ENCODE measurements around the gene ZNRF3.
"Not testable (repeated sequence)": the region's sequence is repeated elsewhere in the genome, so short reads cannot be mapped to it uniquely, and the experiment has no call there.

ZNRF3 gene

DNA sequence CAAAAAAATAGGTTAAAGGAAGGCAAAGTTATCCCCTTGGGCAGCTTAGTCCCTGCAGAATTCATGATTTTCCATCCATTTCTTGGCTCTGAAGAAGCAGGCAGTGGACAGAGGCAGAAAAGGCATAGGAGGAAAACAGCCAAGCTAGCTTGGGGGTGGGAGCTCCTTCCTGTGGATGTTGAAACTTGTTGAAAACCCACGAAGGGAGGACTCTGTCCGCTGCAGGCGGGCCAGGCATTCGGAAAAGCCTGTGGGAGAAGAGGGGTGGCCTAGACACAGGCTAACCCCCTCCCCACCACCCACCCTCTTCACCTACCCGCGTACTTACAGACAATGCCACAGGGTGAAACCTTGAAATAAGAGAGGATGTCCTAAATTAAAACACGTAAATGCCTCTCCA lies 106.1 kb downstream of the ZNRF3 start:
- DNase-seq, result no peak

DNA sequence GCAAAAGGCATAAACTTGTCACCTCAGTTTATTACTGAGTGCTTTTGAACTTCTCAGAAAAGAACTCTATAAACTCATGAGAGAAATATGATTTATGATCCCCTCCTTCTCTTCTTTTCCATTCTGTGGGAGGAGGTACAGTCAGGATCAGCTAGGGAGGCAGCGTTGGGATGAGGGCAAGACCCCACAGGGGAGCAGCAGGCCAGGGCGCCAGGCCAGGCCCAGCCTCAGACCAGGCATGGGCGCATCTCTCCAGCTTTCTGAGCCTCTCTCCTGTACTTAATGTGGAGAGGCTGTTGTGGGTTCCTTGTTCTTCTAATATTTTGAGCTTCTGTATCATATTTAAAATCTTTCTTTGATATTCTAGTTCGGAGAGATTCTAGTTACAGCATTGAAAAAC lies 106.5 kb downstream of the ZNRF3 start:
- no peak for DNase-seq

DNA sequence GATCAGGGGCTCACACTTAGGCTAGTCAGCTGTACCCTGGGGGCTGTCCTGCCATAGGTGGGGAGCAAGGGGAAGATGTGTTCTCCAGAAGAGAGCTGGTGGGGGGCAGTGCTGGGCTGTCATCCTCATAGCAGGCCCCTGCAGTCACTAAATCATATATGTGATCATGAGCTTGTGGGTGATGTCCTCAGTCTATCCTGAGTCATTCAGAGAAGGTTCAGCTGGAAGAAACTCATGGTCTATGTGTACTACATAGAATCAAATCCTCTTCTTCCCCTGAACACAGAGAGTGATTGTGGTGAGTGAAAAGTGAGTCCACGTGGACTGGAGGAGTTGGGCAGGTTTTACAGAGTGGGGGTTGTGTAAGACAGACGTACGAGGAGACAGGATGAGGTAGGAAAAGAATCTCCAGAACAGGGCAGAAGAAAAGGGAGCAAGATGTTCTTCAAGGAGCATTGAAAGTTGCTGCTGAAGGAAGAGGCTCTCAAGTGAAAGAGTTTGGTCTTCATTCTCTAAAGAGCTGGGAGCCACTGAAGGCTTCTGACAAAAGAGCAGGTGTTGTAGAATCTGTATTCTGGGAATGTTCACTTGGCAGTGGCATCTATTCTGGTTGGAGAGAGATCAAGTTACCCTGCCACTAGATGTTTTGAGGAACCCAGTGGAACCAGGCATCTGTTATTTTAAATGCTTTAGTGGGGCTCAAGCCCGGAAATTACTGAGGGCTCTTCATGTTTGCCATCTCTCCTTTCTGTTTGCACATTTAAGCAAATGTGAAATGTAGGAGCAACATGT lies 109.4 kb downstream of the ZNRF3 start:
- no peak for DNase-seq

DNA sequence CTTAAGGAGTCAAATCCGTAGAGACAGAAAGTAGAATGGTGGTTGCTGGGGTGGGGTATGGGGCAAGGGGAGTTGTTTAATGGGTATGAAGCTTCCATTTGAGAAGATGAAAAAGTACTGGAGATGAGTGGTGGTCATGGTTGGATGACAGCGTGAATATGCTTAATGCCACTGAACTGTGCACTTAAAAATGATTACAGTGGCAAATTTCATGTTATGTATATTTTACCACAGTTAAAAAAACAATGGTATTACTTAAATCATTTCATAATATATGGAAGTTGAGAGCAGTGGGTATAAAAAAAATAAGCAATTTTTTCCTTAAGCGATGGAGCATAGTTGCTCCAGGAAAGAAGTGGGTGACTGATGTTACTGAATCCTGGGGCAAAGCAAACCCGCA lies 111.2 kb downstream of the ZNRF3 start:
- DNase-seq, result no peak

DNA sequence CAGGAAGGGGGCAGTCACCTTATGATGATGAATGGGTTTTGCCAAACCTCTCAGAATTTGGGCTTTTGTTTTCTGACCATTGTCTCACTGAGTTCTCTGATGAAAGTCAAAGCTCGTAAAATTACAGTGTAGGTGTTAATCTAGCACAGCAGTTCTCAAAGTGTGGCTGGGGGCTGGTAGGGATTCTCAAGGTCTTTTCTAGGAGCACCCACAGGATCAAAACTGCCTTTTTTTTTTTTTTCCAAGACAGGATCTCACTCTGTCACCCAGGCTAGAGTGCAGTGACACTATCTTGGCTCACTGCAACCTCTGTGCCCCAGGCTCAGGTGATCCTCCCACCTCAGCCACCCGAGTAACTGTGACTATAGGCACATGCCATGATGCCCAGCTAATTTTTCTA lies 112.2 kb downstream of the ZNRF3 start:
- DNase-seq, result no peak

DNA sequence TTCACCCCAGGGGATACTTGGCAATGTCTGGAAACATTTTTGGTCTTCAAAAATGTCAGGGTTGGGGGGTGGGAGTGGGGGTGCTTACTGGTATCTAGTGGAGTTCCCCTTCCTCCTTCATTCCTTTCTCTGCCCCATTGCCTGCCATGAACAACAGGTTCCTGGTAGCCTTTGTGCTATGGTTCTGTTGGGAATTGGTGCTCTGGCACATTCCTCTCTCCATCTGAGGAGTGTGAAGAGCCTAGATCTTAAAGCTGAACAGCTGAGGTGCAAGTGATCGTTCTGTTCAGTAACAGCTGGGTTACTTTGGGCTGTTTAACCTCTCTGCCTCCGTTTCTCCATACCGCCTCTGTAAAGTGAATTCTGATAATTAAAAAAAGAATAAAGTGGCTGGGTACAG lies 114.0 kb downstream of the ZNRF3 start:
- DNase-seq, result no peak

DNA sequence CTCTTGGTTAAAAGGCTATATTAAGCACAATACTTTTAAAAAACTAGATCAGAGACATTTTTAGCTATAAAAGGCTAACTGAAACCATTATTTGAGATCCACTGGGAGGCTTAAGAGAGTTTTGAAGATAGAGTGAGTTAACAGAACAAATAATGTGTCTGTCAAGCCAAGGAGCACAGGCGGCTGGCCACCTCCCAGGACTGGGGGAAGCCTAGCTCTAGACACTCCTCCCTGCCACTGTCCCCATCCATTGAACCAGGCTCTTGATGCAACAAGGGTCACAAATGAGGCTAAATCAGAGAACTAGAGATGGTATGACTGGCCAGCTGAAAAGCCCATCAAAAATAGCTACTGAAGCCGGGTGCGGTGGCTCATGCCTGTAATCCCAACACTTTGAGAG lies 115.3 kb downstream of the ZNRF3 start:
- no peak for DNase-seq

DNA sequence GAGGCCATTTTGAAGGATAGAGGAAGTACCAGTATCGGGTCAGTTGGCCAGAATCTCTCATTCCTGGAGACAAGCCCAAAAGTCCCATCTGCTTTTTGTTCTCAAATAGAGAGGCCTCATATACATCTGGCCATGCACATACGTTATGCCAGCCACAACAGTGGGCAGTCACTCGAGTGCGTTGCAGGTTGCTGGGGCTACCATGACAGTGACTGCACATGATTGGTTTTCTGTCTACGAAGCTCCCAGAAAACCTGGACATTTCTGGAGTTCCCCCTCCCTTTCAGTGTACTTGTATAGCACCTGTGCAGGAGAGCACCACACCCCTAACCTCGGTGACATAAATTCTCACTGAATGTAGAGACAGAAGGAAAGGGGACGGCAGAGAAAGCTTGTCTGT lies 116.1 kb downstream of the ZNRF3 start:
- DNase-seq, result no peak

DNA sequence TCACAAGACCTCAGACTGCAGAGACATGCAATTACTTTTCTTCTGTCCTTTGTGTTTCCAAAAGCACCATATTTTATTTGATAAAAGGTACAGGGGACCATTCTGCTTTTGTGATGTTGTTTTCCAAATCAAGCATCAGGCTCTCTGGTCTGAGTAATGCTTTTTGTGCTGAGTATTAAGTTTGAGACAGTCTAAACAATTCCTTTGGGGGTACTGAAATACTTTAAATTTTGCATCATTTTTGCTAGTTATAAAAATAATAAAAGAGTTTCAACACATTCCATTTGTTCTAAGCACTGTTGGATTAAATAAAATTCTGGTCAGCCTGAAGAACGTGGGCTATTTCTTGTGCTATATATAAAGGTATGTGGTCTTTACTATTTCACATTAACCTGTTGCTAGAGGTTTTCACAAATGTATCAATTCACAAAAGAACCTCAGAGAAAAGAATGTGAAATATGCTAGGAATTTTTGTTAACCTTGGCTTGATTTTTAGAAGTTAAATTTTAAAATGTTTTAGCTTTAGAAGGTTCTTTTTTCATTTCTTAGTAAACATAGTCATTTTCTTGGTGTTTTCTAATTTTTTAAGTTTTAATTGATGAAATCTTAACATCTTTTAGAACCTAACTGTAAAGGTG lies 116.7 kb downstream of the ZNRF3 start:
- DNase-seq, result no peak

DNA sequence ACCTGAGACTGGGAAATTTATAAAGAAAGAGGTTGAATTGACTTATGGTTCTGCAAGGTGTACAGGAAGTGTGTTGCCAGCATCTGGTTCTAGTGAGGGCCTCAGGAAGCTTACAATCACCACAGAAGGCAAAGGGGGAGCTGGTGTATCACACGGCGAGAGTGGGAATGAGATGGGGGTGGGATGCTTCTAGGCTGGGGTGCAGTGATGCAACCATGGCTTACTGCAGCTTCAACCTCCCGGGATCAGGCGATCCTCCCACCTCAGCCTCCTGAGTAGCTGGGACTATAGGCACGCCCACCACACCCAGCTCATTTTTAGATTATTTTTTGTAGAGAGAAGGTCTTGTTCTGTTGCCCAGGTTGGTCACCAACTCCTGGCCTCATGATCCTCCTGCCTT lies 117.3 kb downstream of the ZNRF3 start:
- no peak for DNase-seq

DNA sequence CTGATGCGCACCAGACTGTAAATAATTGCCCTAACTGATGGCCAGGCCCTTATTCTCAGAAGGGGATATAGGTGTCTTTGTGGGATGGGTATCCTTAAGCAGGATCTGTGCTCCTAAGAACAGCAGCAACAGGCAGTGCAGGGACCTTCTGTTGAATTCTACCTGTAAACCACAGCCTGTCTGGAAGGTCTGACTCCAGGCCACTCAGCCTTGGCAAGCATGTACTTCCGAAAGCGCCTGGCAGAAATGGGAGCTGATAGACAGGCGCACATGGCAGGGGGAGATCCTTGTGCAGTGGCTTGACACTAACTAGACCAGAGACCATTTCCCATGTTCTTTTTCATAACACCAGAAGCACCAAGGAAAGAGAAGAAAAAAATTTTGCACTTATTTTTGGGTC lies 119.2 kb downstream of the ZNRF3 start:
- no peak for DNase-seq

DNA sequence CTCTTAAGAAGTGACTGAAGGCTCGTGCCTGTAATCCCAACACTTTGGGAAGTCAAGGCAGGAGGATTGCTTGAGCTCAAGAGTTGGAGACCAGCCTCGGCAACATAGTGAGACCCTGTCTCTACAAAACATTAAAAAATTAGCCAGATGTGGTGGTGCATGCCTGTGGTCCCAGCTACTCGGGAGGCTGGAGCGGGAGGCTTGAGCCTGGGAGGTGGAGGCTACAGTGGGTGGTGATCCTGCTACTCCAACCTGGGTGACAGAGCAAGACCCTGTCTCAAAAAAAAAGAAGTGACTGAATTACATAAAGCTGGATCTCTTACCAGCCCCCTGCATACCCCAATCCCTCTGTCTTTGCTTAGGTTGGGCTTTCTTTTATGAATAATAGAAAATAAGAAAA lies 120.2 kb downstream of the ZNRF3 start:
- no peak for DNase-seq

DNA sequence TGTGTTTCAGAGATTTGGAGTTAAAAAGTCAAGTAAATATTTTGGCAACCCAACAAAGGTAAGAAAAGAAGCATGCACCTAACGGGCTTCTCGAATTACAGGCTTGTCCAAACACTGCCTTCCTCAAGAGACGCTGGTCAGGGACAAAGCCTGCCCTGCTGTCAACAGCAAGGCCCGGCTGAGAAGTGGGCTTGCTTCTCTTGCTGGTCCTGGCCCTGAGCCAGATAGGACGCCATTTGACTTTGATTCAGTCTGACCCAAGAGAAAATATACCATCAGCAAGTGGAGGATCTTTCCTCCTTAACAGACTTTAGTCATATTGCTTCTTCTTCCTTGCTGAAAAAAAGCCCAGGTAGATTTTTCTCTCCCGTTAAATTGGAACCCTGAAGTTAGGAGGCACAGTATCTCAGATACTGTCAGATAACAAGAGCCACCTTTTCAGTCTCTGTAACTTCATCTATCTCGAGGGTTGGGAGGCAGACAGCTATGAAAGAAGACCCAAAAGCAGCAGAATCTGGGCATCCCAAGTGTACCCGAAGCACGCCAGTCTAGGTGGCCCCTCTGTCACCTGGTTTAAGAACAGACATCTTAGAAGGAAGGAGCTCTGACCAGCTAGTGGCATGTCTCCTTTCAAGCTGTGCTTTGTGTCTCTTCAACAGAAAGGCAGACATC lies 120.7 kb downstream of the ZNRF3 start:
- DNase-seq, result no peak

DNA sequence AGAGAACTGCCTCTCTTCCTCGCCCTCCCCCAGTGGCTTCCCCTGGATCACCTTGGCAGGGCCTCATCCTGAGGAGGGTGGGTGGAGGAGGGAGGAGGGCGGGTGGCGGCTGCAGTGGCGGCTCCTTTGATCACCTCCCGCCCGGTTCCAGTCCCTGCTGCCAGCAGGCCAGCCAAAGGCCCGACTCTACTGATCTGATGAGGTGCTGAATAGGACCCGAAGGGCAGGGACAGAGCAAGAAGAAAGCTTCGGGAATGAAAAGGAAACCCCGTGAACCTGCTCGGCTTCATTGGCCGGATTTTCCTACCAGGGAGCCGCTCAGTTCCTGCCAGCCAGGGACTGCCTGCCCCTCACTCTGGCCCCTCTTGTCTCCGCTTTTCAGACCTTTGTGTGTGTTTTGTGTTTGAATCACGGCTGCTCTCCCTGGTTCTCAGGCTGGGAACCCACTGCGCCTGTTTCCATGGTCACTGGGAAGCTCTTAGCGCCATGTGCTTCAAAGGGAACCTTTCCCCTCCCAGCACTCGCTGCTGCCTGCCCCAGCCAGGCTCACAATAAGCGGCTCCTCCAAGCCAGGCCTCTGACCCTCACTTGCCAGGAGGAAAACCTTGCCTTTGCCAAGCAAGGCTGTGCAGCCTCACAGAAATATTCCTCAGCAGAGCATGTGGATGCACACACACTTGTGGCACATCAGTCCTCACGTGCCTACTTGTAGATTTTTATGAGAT lies 121.4 kb downstream of the ZNRF3 start:
- no peak for DNase-seq

DNA sequence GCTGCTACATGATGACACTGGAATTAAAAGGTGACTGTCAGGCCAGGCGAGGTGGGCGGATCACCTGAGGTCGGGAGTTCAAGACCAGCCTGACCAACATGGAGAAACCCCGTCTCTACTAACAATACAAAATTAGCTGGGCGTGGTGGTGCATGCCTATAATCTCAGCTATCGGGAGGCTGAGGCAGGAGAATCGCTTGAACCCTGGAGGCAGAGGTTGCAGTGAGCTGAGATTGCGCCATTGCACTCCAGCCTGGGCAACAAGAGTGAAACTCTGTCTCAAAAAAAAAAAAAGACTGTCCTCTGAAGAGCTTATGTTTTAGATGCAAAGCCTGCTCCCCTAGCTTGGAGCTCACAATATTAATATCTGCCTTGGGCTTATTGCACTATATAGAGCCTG lies 122.4 kb downstream of the ZNRF3 start:
- not testable (repeated sequence) for DNase-seq

DNA sequence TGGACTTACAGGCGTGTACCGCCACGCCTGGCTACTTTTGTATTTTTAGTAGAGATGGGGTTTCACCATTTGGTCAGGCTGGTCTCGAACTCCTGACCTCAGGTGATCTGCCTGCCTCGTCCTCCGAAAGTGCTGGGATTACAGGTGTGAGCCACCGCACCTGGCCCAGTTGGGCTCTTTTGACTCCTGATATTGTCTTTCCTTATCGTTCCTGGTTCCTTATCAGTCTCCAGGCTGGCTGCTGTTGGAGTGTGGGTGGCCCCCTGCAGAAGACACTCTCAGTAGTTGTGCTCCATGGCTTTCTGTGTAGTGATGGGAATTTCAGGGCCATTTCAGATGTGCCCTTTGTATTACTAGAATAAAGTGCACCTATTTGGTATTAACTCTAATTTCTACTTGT lies 123.0 kb downstream of the ZNRF3 start:
- no peak for DNase-seq

DNA sequence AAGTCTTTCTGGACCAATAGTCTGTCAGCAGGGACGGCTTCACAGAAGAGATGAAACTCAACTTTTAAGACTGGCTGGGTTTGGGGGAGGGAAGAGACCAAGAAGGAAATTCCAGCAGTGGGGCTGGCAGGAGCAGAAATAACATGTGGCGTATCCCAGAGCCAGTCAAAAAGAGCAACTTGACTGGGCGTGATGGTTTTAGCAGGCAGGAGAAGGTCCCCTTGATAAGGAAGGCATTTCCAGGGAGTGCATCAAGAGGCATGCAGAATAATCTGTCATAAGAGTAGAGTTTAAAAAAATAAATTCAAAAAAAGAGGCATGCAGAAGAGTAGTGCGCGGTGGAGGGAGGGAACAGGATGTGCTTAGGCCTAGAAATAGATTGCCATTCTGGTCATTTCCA lies 125.8 kb downstream of the ZNRF3 start:
- DNase-seq, result no peak

DNA sequence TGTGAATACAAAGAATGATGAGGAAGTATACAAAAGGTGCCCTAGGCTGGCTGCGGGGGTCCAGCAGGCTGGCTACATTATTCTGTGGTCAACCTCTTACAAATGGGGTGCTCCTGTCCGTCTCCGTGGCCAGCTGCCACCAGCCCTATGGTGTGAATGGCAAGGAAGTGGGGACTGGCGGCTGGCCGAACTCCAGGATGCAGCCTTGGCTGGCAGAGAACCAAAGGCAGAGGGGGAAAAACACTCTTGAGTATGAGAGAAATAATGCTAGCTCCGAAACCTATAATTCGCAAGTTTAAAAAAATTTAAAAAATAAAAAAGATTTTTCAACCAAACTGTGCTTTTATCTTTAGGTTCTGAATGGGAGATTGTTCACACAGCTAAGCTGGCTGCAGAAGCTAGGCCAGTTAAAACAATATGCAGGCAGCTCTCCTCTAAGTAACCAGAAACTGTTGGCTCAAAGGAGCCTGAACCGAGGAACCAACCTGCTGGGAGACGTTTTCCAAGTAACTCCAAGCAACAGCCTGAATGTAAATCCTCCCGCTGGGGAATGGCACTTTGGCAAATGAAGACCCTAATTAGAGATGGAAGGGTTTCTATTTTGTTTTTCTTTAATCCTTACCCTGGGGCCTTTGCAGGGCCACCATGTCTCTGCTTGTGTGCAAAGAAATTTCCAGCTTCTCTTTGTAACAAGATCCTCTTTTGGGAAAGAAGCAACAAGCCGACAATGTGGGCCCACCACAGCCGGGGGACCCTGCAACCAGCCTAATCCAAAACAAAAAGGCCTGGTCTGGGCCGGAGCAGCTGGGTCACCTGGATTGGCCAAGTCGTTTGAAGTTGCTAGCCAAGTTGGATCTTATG lies 128.1 kb downstream of the ZNRF3 start:
- no peak for DNase-seq

DNA sequence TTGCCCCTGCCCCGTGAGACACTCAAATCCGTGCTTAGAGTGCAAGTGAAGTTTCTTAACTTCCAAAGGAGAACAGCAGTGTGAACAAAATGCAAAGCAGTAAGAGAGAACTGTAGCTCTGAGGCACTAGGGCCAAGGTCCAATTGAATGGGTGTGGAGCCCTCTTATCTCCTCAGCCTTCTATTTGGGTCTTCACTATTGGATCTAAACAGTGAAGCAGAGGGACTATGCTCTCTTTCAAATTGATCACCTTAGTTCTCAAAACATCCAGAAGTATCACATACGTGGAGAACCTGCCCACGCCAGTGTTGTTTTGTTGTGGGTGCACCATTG lies 128.7 kb downstream of the ZNRF3 start:
- no peak for DNase-seq

DNA sequence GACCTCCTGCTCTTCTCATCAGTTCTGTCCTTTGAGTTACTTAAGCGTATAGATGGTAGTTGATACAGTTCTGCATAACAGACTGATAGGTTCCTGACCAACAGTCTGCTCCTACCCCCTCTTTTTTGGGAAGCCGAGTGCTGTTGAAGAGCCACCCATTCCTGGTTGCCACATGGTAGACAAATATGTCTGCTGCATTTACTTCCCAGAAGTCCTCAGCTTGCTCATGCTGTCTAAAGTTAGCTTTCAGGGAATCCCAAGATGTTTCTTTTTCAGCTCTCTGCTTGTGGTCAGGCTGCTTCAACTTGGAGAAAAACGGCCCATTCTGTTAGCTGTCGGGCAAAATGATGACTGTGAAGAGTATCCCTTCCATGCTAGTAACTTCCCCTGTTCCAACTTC lies 129.6 kb downstream of the ZNRF3 start:
- DNase-seq, result no peak

DNA sequence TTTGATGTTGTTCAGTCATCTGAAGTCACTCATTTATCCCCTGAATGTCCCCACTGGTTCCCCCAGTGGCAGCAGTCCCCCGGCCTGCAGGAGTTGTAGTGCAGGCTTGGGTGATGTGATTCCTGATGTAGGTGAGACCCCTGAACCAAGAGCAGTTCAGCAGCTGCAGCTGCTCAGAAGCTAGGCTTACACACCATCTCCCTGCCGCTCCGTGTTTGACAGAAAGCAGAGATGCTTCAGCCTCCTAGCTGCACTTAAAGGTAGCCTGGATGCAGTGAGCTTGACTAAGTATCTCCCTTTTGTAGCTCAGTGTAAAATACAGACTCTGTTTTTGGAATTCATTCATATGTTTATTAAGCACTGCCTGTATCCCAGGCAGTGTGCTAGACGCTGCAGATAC lies 130.9 kb downstream of the ZNRF3 start:
- no peak for DNase-seq

DNA sequence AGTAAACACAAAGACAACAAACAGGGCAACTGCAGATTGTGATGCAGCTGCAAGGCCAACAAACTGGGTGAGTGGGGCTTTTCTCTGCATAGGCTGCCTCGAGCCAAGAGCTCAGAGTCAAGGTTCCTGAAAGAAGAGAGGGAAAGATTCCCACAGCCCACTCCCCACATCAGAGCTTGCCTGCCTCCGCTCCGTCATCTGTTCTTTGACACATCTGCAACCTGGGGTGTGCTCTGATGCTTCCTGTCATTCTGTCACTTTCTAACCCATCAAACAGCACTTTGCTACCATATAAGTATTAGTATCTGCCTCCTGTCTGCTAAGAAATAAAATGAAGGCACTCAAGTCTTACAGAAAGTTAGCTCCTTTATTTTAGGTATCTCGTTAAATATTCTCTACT lies 131.4 kb downstream of the ZNRF3 start:
- DNase-seq, result no peak

All from NCI-H526 treated with DMSO at 0.1 percent for 48 hours (cell line).